WI38 (cell line): ENCODE data around the gene EIF5A.
A peak's percentile ranks its signal among the peaks of the same experiment; 100 is the strongest.

Source experiments
- H3K4me3 ChIP-seq: 2 replicates; pipeline ENCODE4 v1.5.1; 2011; ENCODE audit warnings: low read depth, mild to moderate bottlenecking, control low read depth, low read length
- TF ChIP-seq, protein P1 (sequence below): IDR thresholded peaks from 2 replicates; pipeline ENCODE4 v1.5.1; 2012; ENCODE audit warnings: low read depth, mild to moderate bottlenecking, control low read depth, low read length

Gene EIF5A

GRCh38 chr17:7315570-7316235 is 8.3 kb downstream of the EIF5A start:
- TF ChIP-seq, protein P1, sequence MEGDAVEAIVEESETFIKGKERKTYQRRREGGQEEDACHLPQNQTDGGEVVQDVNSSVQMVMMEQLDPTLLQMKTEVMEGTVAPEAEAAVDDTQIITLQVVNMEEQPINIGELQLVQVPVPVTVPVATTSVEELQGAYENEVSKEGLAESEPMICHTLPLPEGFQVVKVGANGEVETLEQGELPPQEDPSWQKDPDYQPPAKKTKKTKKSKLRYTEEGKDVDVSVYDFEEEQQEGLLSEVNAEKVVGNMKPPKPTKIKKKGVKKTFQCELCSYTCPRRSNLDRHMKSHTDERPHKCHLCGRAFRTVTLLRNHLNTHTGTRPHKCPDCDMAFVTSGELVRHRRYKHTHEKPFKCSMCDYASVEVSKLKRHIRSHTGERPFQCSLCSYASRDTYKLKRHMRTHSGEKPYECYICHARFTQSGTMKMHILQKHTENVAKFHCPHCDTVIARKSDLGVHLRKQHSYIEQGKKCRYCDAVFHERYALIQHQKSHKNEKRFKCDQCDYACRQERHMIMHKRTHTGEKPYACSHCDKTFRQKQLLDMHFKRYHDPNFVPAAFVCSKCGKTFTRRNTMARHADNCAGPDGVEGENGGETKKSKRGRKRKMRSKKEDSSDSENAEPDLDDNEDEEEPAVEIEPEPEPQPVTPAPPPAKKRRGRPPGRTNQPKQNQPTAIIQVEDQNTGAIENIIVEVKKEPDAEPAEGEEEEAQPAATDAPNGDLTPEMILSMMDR, result no peak
- H3K4me3 ChIP-seq, result peak overlapping the region; percentile 86

- H3K4me3 ChIP-seq, result no peak overlapping the region
- TF ChIP-seq, protein P1, result no peak
Measured at GRCh38 chr17:7317161-7317803, 9.9 kb downstream of the EIF5A start.

- no peak overlapping the region for H3K4me3 ChIP-seq
- TF ChIP-seq, protein P1, result no peak
Measured at GRCh38 chr17:7318121-7318860, 10.9 kb downstream of the EIF5A start.

GRCh38 chr17:7321466-7321865 is 14.0 kb downstream of the EIF5A start:
- H3K4me3 ChIP-seq, result no peak overlapping the region
- TF ChIP-seq, protein P1, result no peak

DNA sequence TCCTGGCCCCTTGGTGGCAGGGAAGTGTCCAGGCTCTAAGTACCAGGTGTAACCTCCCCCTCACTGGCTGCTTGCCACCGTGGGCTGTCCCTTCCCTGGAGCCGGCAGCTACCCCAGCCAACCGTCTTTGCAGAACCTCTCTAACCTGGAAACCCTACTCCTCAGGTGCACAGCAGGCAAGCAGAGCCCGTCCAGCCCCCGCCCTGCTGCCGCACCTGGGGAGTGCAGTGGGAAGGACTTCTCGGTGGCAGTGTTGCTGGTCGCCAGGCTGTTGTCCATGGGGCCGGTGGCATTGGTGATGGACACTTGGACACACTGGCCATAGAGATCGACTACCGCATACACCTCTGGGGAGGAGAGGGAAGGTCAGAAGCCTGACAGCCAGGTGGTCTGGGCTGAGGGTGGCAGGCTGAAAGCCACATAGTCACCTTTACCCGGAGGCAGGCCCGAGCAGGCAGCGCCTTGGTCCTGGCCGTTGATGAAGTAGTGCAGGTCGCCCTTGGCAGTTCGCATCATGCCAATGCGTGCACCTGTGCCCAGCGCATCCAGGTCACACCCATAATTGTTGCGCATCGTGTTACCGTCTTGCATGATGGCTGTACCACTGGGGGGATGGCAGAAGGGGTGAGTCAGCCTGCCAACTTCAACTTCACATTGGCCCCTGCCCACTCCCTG is 15.2 kb downstream of the EIF5A start:
- TF ChIP-seq, protein P1, result no peak

DNA sequence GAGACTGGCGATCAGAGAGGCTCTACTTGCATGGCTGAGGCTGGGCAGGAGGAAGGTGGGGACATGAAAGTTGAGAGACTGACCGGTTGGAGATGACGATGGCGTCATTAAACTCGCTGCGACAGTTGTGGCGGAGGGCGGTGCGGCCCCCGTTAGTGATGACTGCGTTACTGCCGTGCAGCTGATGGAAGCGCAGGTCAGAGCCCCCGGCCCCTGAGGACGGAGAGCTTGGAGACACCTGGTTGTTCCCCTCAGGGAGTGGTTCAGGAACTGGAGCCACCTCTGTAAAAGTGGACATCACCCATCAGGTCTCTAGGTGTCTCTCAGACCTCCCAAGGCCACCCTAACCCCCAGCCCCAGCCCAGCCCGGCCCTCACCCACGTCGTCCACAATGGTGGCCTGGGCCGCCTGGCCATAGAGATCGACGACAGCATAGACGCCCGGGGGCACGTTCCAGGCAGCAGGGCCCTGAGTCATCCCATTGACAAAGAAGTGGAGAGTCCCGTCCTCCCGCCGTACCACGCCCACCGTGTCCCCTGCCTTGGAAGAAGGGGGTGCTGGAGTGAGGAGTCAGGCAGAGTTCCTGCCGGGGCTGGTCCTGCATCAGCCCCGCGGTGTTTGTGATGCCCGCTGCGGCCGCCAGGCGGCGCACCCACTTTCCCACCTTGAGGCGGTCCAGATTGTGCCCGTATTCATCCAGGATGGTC is 16.5 kb downstream of the EIF5A start:
- no peak overlapping the region for H3K4me3 ChIP-seq
- TF ChIP-seq, protein P1, result peak; percentile 98

More for the DNA sequence above, 15.2 kb downstream of the EIF5A start:
- H3K4me3 ChIP-seq, result no peak overlapping the region
